HG02885 (cell line): ENCODE measurements around the gene TMEM181.
A peak's percentile ranks its signal among the peaks of the same experiment; 100 is the strongest.
"Not testable (repeated sequence)": the region's sequence is repeated elsewhere in the genome, so short reads cannot be mapped to it uniquely, and the experiment has no call there.

ENCODE experiments used
- ATAC-seq: cut with Tn5 transposase; IDR thresholded peaks from one replicate; pipeline ENCODE4 v1.9.1; 2021; ENCODE audit warnings: mild to moderate bottlenecking; ENCODE audit not compliant: unreplicated experiment, poor library complexity

TMEM181 gene

DNA sequence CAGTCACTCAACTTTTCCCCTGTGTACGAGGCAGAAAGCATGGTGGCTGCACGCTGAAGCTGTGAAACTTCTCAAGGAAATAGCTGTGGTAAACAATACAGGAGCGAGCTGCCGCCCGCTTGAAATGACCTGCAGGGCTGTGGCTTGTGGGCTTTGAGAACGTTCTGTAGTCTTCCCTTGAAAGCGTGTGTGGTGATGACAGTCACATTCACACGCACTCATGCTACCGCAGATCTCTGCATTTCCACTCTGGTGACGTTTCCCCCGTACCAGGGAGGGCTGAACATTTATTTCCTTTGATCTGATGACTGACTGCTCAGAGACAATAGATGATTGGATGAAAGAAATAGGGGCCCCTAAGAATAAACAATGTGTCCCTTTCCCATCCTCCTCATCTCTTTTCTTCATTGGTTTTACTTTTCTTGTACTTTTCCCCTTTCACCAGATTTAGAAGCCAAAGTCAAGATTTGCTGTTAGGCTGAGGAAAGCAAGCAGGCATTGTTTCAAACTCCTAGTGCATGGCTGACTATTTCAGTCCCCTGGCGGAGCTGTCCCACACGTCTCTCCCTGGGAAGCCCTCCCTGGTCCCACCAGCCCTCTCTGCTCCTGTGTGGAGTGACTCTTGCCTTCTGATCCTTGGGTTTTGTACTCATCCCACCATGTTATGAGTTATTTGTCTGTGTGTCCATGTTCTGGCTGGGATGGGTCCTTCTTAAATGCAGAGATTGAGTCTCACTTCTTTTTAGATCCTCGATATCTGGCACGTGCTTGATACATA lies 93.9 kb downstream of the TMEM181 start:
- ATAC-seq, result peak; percentile 73

DNA sequence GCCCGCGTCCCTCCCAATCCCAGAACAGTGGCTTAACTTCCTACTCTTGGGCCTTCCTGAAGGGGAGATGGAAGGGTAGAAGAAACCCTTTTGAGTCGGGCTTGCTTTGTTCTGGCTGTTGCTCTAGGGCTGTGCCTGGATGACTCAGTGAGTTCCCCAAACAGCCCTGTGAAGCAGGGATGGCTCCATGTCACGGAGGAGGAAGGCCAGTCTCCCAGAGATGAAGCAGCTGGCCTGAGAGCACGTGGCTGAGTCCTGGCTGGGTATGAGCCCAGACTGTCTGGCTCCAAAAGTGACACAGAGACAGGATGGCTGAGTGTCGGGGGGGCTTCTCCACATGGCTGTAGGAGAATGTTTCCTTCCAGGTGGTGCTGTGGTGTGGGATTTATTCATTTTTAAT lies 94.6 kb downstream of the TMEM181 start:
- no peak for ATAC-seq

DNA sequence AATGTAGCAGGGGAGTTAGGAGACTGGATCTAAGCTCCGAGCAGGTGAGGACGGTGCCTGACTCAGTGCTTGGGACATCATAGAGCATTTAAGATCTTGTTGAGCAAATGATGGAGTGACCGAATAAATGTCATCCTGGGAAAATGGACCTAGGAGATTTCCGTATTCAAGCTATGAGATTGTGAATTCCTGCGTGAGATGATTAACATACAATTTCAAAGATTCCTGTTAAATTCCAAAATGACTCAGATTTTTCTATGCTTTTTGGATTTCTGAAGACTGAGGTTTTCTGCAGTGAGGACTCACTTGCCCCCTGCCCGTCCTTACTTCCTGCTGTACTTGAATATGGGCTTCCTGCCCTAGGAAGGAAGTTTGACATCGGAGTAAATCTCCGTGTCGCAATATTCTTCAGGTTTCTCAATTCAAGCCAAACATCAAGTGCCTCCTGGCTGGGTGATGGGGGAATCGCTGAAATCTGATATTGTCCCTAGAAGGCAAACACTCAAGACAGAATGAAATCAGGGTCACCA lies 95.1 kb downstream of the TMEM181 start:
- ATAC-seq, result no peak

DNA sequence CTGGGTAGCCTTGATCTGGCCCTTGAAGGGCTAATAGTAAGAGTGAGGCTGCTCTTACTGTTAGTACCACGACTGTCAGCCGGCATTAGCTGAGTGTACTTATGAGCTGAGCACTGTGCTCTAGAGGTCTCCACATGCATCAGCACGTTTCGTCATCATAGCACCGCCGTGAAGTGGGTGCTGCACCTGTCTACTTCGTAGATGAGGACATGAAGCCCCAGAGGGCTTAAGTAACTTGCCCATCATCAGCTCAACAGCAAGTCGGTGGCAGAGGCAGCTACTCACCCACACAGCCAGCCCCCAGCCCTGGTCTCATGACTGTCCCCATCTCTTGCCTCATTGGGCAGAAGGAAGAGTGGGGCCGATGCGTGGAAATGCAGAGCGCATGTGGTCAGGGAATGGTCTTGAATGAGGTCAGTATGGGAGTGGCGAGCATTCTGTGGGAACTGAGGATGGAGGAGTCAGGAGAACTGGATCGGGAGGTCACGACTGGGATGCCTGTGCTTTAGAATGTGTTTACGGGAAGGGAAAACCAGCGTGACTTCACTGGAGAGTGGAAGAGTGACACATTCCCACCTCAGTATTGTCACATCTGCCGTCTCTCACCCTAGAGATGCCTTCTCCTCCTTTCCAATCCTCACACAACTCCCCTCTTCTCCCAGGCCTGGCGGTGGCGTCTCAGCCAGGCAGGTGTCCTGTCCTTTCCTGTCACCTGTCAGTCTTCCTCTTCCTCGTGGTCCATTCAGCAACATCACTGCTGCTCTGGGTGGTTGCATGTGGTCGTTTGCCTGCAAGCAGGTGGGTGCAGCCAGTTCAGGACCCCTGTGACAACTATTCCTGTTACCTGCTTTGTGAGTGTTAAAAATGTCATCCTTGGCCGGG lies 95.9 kb downstream of the TMEM181 start:
- no peak for ATAC-seq

DNA sequence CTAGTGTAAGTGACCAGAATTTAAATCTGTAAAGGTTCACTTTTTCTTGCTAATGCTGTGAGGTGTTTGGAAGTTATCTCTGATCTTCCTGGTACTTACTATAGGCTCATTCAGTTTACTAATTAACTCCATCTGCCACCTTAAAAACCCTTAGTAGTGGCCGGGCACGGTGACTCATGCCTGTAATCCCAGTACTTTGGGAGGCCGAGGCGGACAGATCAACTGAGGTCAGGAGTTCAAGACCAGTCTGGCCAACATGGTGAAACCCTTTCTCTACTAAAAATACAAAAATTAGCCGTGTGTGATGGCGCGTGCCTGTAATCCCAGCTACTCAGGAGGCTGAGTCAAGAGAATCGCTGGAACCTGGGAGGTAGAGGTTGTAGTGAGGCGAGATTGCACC lies 97.1 kb downstream of the TMEM181 start:
- not testable (repeated sequence) for ATAC-seq

DNA sequence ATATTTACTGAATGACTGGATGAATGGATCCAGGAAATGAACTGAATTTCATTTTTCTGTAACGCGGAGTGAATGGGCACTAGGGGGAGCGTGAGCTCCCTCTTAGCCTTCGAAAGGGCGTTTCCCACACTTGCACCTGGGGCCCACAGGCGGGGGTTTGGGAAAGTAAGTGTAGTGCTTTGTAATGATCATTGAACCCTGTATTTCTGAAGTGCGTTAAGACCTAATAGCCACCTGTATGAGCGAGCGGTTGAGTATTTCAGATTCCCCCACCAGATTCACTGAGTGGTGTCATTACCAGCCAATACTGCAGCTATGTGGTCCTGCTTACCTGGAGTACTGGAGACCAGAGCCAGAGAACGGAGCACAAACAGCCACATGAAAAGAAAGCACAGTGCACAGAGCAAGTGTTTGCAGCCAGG lies 100.5 kb downstream of the TMEM181 start:
- no peak for ATAC-seq

DNA sequence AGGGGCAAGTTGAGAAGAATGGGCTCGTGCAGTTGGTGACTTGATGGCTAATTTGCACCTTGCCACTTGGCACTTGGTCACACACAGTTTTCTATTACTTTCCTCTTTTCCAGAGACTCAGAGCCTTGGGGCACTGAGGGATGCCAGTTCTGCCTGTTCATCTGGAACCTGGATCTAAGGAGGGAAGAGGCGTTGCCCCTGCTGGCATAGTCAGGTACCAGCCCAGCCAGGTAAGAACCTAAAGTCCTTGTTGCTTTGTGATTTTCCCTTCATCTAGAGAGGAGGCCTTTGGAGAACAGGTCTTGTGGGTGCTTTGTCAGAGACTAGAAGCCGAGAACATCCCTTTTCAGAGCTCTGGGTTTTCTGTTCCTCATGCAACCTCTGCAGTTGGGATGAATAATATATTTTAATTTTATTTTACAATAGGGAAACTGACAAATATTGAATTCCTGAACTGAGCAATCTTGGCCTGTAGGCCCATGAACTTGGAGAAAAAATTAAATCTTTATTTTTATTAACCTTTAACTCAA lies 101.3 kb downstream of the TMEM181 start:
- ATAC-seq, result no peak

DNA sequence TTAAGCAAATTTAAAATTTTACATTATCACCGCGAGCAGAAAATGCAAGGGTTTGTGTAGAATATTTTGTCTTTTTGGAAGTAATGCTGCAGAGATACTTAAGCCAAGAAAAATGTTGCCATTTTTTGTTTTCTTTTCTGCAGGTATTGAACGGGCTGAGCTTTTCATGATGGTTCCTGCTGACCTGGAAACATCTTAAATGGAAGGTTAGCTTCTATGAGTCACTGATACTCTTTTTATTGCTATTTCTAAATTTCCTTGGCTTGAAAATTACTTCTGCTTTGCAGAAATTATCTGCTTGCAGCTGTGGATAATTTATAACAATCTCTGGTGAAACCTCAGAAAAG lies 102.7 kb downstream of the TMEM181 start:
- no peak for ATAC-seq

DNA sequence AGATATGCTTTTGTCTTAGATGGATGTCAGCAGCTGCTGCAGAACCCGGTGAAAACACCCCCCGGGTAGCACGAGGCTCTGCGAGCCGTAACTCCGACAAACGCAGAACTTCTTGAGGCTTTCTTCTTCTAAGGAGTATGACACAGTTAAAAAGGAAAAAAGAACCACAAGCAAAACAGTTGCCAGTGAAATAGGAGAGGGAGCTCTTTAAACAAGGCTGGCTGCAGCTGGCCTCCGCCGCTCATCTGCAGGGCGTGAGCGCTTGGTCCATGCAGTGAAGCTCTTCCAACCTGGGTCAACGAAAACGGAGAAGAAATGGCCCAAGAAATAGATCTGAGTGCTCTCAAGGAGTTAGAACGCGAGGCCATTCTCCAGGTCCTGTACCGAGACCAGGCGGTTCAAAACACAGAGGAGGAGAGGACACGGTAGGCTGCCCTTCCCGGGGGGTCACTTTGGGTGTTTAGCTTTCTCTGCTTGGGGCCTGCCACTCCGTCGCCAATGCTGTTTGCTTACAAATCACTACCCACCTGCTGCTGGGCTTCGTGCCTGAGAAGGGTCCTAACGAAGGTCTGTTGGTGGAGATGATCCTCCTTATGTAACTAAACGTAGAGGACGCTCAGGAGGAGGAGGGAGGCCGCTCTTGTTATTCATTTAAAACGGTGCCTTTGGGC lies 103.2 kb downstream of the TMEM181 start:
- ATAC-seq, result no peak

DNA sequence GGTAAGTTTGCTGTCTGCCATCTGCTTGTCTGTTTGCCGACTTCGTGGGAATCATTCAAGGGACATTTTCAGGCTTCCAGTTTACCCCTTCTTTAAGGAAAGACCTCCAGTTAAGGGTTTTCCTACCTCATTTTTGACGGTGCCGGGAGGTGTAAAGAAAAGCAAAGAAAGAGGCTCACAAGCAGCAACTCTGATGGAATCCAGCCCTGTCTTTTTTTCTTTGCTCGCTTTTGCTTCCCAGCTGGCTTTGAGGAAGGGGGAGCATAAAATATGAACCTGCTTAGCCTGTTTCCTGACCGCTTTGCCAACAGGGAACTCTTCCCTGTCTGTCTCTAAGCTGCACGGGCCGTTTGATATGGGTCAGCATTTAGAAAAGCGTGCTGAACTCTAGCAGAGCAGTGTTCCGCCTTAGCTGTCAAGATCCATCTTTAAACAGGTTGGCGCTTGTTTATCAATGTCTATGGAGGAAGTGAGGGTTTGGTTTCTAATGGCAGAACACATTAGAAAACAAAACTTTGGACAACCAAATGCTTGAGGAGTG lies 103.8 kb downstream of the TMEM181 start:
- no peak for ATAC-seq

DNA sequence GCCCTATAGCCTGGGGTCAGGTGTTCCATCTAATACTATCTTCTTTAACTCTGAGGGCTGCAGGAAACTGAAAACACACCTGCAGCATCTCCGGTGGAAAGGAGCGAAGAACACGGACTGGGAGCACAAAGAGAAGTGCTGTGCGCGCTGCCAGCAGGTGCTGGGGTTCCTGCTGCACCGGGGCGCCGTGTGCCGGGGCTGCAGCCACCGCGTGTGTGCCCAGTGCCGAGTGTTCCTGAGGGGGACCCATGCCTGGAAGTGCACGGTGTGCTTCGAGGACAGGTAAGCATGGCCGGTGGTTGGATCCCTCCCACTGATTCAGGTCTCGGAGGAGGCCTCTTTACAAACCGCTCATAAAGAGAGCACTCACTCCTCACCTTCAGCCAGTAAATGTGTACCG lies 105.4 kb downstream of the TMEM181 start:
- no peak for ATAC-seq

DNA sequence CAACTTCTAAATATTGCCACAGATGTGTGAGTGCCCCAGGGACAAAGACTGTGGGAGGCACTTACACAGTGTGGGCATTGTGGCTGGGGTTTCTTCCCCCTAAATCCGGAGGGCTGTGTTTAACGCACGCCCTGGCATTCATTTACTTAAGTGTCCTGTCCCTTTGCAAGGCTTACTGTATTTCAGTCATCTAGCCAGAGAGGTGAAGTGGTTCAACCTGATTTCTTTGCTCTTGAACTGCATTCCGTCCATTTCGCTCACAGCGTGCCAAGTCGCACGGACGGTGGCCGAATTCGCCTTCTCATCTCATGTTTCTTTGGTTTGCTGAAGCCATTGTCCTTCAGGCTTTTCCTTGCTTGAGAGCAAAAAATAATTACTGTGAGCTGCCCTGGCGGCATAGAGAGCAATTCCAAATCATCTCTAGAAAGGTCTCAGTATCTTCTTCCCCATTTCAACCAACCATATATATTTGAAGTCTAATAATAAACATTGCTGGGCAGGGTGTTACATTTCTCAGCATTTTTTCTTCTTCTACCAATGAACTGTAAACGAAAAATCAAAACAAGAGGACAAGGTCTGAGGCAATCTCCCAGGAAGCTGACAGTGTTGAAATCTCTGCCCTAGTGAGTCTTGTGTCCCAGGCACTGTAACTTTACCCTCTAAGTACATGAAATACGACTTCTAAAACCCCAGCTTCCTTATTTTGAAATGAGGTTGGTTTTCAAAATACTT lies 106.9 kb downstream of the TMEM181 start:
- no peak for ATAC-seq

DNA sequence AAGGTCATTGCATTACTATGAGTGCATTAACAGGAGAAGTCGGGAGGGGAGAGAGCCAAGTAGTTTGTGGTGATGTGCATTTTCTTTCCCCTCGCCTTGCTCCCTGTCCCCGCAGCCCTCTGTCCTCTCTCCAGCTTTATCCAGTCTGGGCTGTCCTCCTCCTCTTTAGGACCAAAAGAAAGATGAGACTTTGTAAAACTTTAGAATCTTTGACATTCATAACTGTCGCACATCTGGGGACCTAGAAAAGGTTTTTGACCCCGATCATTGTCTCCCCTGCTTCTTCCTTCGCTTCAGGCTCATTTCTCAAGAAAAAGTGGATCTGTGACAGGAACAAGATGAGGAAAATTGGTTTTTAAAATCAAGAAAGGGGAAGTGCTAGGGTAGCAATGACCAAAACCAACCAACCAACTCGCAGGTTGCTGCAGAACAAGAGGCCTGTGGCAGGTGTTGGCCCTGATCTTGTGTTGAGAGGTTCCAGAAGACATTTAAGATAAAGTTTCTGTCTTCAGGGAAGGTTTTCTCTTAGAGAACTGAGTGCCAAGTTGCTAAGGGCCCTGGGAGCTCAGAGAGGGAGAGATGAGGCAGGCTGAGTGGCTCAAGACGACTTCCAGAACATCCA lies 107.6 kb downstream of the TMEM181 start:
- no peak for ATAC-seq

DNA sequence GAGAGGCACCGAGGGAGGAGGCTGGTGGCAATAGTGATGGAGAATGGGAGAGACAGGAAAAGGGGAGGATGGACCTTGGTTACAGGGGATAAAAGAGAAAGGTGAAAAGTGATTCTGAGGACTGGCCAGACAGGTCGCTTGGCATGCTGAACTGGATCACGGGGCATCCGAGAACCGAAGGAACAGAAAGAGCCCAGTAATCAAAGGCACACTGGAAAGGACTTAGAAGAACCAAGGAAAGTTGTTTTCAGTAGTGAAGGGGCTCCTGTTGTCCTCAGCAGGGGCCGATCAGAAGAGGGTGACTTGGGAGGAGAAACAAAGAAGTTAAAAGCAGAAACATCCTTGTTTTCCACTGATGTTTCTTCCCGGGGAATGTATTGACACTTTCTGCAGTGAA lies 108.8 kb downstream of the TMEM181 start:
- ATAC-seq, result no peak

DNA sequence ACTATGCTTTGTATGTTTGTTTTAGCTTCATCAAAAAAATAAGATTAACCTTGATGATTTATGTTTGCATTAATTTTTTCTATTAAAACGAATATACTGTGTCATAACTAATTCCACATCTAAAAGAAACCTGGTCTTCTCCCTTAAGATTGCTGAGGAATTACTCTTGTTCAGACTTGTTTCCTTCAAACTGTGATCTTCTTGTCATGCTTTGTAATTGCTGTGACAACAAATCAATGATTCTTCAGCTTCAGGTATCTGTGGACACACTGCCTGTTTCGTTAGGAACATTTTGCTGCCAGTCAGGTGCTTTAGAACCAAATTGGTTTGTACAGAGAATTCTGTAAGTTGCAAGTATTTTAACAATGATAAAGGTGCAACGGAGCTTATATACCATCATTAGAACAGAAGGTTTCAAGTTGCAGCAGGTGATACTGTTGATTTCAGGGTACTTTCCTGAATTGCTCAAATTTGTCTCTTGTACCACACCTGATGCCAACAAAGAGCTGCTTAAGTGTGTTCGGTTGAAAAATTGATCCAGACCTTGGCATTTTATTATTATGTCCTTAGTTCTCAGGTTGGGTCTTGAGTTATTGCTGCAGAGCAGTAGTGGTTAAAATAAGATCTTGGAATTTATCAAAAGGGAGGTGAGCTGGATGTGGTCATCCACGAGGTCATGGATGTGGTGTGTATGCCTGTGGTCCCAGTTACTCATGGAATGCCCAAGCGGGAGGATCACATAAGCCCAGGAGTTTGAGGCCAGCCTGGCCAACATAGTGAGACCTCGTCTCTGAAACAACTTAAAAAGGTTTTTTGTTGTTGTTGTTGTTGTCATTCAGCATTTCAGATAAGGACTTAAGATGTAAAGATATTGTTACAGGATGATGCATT lies 109.5 kb downstream of the TMEM181 start:
- ATAC-seq, result no peak

DNA sequence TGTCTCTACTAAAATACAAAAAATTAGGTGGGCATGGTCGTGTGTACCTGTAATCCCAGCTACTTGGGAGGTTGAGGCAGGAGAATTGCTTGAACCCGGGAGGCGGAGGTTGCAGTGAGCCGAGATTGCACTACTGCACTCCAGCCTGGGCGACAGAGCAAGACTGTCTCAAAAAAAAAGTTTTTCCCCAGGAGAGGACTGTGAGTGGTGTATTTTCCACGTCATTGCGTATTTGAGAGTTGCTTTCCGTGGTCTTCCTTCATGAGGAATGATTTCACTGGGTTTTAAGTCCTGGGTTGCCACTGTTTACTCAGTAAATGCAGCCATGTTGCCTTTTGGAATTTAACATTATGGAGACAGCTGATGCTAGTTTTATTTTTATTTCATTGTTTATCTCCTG lies 112.2 kb downstream of the TMEM181 start:
- not testable (repeated sequence) for ATAC-seq

DNA sequence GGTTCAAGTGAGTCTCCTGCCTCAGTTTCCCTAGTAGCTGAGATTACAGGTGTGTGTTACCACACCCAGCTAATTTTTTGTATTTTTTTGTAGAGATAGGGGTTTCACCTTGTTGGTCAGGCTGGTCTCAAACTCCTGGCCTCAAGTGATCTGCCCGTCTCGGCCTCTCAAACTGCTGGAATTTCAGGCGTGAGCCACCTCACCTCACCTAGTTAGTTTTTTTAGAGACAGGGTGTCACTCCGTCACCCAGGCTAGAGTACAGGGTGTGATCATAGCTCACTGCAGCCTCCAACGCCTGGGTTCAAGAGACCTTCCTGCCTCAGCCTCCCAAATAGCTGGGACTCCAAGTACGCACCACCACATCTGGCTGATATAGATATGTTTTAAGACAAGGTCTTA lies 112.8 kb downstream of the TMEM181 start:
- no peak for ATAC-seq
